ENCODE measurements around the gene ZNF835.

The ZNF835 gene

DNA sequence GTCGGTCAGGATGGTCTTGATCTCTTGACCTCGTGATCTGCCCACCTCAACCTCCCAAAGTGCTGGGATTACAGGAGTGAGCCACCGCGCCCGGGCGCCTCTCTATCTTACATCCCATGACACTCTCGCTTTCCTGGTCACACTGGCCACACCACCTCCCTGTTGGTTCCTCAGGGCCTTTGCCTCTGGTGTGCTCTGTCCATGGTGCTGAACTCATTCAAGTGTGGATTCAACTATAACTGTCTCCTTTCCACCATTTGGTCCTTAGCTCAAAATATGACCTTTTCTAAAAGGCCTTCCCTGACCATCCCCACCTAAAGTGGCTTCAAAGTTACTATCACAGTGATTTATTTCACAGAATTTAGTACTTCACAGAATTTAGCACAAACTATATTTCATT, 32.3 kb downstream of the ZNF835 start:
- no peak overlapping the region for H3K4me3 ChIP-seq (ENCODE audit: low read depth, low read length)
- TF ChIP-seq CTCF (IDR thresholded peaks at IDR 0.05; ENCODE audit: low read depth, low read length), result no peak
- no peak for TF ChIP-seq MAX (IDR thresholded peaks at IDR 0.05; ENCODE audit: low read depth, low read length)
- TF ChIP-seq MYC (IDR thresholded peaks at IDR 0.05; ENCODE audit: low read depth, low read length), result no peak
- TF ChIP-seq POLR2A (IDR thresholded peaks at IDR 0.05; ENCODE audit: extremely low read depth, insufficient read length), result no peak
- DNase-seq (ENCODE audit: low read depth), result peak; percentile 48

GRCh38 chr19:56637976-56638555, 33.5 kb downstream of the ZNF835 start:
- H3K4me3 ChIP-seq (ENCODE audit: low read depth, low read length), result no peak overlapping the region
- peak; percentile 85 for DNase-seq (ENCODE audit: low read depth)
- TF ChIP-seq CTCF (IDR thresholded peaks at IDR 0.05; ENCODE audit: low read depth, low read length) (no peak), MAX (IDR thresholded peaks at IDR 0.05; ENCODE audit: low read depth, low read length) (peak; percentile 94), MYC (IDR thresholded peaks at IDR 0.05; ENCODE audit: low read depth, low read length) (peak; percentile 83)

- TF ChIP-seq MYC (IDR thresholded peaks at IDR 0.05; ENCODE audit: low read depth, low read length), result no peak
- no peak for TF ChIP-seq MAX (IDR thresholded peaks at IDR 0.05; ENCODE audit: low read depth, low read length)
- TF ChIP-seq POLR2A (IDR thresholded peaks at IDR 0.05; ENCODE audit: extremely low read depth, insufficient read length), result no peak
- no peak for TF ChIP-seq CTCF (IDR thresholded peaks at IDR 0.05; ENCODE audit: low read depth, low read length)
- no peak for DNase-seq (ENCODE audit: low read depth)
- no peak overlapping the region for H3K4me3 ChIP-seq (ENCODE audit: low read depth, low read length)
Observed at GRCh38 chr19:56633021-56633420, 38.5 kb downstream of the ZNF835 start.

DNA sequence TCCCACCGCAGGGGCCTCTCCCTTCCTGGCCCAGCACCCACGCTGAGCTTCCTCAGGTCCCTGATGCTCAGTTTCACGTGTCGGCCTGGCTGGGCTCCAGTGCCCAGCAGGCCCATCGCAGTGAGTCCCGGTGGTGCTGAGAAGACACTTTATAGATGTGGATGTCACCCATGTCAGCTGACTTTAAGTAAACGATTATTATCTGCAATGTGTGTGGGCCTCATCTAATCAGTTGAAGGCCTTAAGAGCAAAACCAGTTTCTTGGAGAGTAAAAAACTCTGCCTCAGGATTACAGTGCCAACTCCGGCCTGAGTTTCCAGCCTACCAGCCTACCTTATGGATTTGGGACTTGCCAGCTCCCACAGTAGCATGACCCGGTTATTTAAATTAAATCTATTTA, 45.8 kb downstream of the ZNF835 start:
- DNase-seq (ENCODE audit: low read depth), result no peak
- TF ChIP-seq MYC (IDR thresholded peaks at IDR 0.05; ENCODE audit: low read depth, low read length) (no peak), CTCF (IDR thresholded peaks at IDR 0.05; ENCODE audit: low read depth, low read length) (no peak), MAX (IDR thresholded peaks at IDR 0.05; ENCODE audit: low read depth, low read length) (no peak)
- H3K4me3 ChIP-seq (ENCODE audit: low read depth, low read length), result no peak overlapping the region

DNA sequence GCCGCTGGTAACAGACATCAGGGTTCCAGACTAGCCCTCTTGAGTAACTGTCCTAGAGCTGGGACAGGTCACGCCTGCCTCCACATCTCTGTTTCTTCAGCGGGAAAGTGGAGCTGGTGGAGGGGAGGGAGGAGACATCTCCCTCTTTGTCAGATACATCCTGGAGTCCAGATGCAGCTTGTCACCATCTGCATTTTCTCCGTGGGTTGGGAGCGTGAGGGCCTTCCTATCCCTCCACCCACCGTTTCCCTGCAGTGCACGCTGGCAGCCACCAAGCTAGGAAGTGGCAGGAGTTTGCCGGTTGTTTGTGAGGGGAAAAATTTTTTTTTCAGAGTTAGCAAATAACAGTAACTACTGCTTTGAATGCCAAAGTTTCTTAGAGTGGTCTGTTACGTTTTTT, 48.6 kb downstream of the ZNF835 start:
- TF ChIP-seq CTCF (IDR thresholded peaks at IDR 0.05; ENCODE audit: low read depth, low read length) (no peak), MAX (IDR thresholded peaks at IDR 0.05; ENCODE audit: low read depth, low read length) (no peak), POLR2A (IDR thresholded peaks at IDR 0.05; ENCODE audit: extremely low read depth, insufficient read length) (no peak), MYC (IDR thresholded peaks at IDR 0.05; ENCODE audit: low read depth, low read length) (no peak)
- no peak for DNase-seq (ENCODE audit: low read depth)
- no peak overlapping the region for H3K4me3 ChIP-seq (ENCODE audit: low read depth, low read length)

- DNase-seq (ENCODE audit: low read depth), result no peak
- no peak overlapping the region for H3K4me3 ChIP-seq (ENCODE audit: low read depth, low read length)
- TF ChIP-seq POLR2A (IDR thresholded peaks at IDR 0.05; ENCODE audit: extremely low read depth, insufficient read length) (no peak), MYC (IDR thresholded peaks at IDR 0.05; ENCODE audit: low read depth, low read length) (no peak), CTCF (IDR thresholded peaks at IDR 0.05; ENCODE audit: low read depth, low read length) (no peak), MAX (IDR thresholded peaks at IDR 0.05; ENCODE audit: low read depth, low read length) (no peak)
Observed at GRCh38 chr19:56622374-56622773, 49.2 kb downstream of the ZNF835 start.

Measured in NB4 (cell line).